NCI-H187 (cell line): ENCODE results near the gene TMEM175.

Experiments used
- DNase-seq, 2 experiments: peaks; one replicate each; lab custom pipeline; 2025; lab: John Stamatoyannopoulos, UW

Gene TMEM175

GRCh38 chr4:946517-947471, 14.5 kb downstream of the TMEM175 start:
- no peak for DNase-seq

GRCh38 chr4:947491-947971, 15.3 kb downstream of the TMEM175 start:
- no peak for DNase-seq

GRCh38 chr4:948101-948935, 16.1 kb downstream of the TMEM175 start:
- DNase-seq: no peak

GRCh38 chr4:948936-949300, 16.7 kb downstream of the TMEM175 start:
- DNase-seq: no peak

- DNase-seq: no peak
These were observed 17.4 kb downstream of the TMEM175 start for GRCh38 chr4:949656-950055.

GRCh38 chr4:950136-951020, 18.1 kb downstream of the TMEM175 start:
- no peak for DNase-seq

- no peak for DNase-seq
These were observed 18.9 kb downstream of the TMEM175 start for GRCh38 chr4:951186-951585.

- DNase-seq: no peak
These were observed 19.6 kb downstream of the TMEM175 start for GRCh38 chr4:951594-952468.

- no peak for DNase-seq
These were observed 20.8 kb downstream of the TMEM175 start for GRCh38 chr4:952881-953573.

GRCh38 chr4:953574-953915, 21.3 kb downstream of the TMEM175 start:
- DNase-seq: no peak

GRCh38 chr4:954211-955020, 22.2 kb downstream of the TMEM175 start:
- DNase-seq: no peak

- DNase-seq: no peak
These were observed 23.1 kb downstream of the TMEM175 start for GRCh38 chr4:955161-955921.

GRCh38 chr4:955931-956381, 23.7 kb downstream of the TMEM175 start:
- DNase-seq: no peak

GRCh38 chr4:956531-957230, 24.4 kb downstream of the TMEM175 start:
- no peak for DNase-seq

GRCh38 chr4:957231-957580, 24.9 kb downstream of the TMEM175 start:
- DNase-seq: no peak

GRCh38 chr4:957581-958313, 25.5 kb downstream of the TMEM175 start:
- no peak for DNase-seq

GRCh38 chr4:958314-958665, 26.0 kb downstream of the TMEM175 start:
- DNase-seq: no peak
